Measurements from ENCODE around the gene TIMELESS.
A peak's percentile ranks its signal among the peaks of the same experiment; 100 is the strongest.

Gene TIMELESS

DNA sequence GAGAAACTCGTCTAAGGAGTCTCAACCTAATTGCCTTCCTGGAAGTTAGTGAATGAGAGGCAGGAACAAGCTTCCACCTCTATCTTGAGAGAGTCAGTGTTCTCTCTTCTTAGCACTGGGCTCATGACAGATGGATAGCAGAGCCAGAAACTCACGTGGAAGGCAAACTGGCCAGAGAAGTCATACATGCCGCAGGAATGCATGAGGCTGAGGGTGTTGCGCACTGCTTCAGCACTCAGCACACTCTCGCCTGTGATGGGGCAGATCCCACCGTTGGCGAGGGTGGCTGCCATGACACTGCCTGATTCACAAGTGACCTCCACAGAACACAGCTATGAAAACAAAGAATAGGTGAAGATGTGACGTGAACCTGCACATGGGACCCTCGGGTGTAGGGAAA, 25.2 kb upstream of the TIMELESS start:
- TF ChIP-seq, protein P1, sequence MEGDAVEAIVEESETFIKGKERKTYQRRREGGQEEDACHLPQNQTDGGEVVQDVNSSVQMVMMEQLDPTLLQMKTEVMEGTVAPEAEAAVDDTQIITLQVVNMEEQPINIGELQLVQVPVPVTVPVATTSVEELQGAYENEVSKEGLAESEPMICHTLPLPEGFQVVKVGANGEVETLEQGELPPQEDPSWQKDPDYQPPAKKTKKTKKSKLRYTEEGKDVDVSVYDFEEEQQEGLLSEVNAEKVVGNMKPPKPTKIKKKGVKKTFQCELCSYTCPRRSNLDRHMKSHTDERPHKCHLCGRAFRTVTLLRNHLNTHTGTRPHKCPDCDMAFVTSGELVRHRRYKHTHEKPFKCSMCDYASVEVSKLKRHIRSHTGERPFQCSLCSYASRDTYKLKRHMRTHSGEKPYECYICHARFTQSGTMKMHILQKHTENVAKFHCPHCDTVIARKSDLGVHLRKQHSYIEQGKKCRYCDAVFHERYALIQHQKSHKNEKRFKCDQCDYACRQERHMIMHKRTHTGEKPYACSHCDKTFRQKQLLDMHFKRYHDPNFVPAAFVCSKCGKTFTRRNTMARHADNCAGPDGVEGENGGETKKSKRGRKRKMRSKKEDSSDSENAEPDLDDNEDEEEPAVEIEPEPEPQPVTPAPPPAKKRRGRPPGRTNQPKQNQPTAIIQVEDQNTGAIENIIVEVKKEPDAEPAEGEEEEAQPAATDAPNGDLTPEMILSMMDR (IDR thresholded peaks at IDR 0.05; ENCODE audit: low read depth, low read length): no peak
- no peak for DNase-seq (ENCODE audit: extremely low read depth, low read depth)

DNA sequence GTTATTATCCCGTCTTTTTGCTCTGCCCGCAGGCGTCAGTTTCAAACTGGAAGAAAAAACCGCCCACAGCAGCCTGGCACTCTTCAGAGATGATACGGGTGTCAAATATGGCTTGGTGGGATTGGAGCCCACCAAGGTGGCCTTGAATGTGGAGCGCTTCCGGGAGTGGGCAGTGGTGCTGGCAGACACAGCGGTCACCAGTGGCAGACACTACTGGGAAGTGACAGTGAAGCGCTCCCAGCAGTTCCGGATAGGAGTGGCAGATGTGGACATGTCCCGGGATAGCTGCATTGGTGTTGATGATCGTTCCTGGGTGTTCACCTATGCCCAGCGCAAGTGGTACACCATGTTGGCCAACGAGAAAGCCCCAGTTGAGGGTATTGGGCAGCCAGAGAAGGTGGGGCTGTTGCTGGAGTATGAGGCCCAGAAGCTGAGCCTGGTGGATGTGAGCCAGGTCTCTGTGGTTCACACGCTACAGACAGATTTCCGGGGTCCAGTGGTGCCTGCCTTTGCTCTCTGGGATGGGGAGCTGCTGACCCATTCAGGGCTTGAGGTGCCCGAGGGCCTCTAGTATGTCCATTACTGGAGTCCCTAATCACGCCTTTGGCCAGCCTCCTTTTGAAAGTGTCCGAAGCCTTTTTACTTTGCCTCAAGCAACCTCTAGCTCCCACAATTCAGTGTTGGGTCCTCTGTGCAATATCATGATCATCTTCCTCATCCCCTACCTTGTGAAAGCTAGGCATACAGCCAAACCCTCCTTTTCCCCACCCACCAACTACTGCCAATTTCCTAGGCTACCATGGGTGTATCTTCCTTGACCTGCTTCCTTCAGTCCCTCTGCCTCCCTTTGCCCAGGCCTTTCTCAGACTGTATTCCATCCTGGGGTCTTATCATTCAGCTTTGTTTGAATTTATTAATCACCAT, 20.0 kb upstream of the TIMELESS start:
- DNase-seq (ENCODE audit: extremely low read depth, low read depth): no peak

DNA sequence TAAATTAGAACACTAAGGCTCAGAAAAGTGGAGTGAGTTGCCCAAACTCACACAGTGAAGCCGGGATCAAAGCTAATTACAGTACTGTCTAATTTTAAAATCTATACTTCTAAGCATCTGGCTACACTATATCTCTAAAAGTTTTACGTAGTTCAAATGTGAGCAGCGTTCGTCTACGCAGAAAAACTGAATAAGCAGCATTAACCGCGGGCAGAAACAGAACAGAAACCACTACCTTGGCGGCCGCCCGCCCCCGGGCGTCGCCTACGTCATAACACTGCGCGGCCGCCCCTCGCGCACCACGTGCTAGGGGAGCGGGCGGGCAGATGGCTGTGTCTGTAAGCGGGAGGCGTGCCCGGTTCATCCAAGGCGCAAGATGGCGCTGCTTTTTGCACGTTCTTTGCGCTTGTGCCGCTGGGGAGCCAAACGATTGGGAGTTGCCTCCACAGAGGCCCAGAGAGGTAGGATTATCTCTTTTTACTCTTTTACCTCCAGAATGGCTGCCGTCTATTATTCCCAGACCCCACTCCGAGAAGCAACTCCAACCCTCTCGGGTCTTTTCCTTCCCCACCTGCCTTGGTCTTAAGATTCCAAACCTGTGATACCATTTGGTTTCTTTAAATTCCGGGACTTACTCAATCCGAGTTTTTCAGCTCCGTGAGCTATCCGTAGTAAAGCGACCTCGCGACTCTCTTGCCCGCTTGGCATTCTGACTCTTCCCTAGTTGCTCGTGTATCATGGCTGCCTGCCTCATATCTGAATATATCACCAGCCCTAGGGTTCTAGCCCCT, 19.2 kb upstream of the TIMELESS start, which contains the start of gene SPRYD4:
Gene SPRYD4 (plus strand): TSS at position 363 of the 791 bp plus-strand sequence. CDS start 14 bp downstream, at position 377.
- TF ChIP-seq, protein P1 (IDR thresholded peaks at IDR 0.05; ENCODE audit: low read depth, low read length): peak; percentile 30
- peak; percentile 73 for DNase-seq (ENCODE audit: extremely low read depth, low read depth)

More for the DNA sequence above, 20.0 kb upstream of the TIMELESS start:
- TF ChIP-seq, protein P1 (IDR thresholded peaks at IDR 0.05; ENCODE audit: low read depth, low read length): no peak

DNA sequence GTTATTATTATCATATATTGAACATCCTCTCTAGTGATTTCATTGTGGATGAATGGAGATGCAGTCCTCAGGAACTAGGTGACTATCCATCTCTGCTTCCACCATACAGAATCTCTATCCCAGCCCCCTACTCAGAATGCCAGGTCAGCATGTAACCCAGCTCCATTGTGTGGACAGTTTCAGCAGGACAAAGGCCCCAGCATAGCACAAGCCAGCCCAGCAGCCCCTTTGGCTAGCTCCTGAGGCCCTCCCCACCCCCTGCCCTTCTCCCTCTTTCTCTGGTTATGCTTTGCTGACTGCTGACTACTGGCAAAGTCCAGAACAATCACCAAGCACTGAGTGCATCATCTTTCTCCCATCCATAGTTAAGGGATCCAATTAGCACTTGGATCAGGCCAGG, 13.3 kb upstream of the TIMELESS start:
- DNase-seq (ENCODE audit: extremely low read depth, low read depth): no peak
- TF ChIP-seq, protein P1 (IDR thresholded peaks at IDR 0.05; ENCODE audit: low read depth, low read length): no peak

DNA sequence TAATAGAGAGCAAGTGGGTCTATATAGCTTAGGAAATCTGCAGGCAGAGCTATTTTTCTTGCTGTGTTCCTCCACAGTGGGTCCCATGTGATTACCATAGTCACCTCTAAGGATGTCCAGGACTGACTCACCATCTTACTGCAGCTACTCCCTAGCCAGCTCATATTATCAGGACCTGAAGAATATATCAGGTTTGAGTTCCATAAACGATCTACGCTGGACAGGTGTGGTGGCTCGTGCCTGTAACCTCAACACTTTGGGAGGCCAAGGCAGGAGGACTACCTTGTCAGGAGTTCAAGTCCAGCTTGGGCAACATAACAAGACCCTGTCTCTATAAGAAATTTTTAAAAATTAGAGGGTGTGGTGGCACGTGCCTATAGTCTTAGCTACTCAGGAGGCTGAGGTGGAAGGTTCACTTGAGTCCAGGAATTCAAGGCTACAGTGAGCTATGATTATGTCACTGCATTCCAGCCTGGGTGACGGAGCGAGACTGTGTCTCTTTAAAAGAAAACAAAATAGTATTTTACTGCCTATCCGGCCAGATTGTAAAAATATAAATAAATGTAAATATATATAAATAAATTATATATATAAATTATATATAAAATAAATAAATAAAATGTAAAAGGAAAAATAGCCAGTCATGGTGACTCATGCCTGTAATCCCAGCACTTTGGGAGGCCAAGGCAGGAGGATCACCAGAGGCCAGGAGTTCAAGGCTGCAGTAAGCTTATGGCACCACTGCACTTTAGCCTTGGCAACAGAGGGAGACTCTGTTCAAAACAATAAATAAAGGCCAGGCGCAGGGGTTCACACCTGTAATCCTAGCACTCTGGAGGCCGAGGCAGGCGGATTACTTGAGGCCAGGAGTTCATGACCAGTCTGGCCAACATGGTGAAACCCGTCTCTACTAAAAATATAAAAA, 12.3 kb upstream of the TIMELESS start:
- TF ChIP-seq, protein P1 (IDR thresholded peaks at IDR 0.05; ENCODE audit: low read depth, low read length): no peak
- no peak for DNase-seq (ENCODE audit: extremely low read depth, low read depth)

DNA sequence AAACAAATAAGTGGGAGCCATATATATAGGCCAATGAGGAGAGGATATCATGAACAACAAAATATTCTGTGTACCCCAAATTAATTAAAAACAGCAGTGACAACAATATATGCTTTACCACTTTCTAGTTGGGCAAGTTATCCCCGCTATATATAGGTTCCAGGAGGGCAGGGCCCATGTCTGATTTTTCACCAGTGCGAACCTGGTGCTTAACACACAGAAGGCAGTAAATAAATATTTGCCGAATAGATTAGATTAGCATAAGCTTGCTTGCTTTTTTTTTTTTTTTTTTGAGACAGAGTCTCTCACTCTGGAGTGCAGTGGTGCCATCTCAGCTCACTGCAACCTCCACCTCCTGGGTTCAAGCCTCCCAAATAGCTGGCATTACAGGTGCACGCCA, 8.6 kb upstream of the TIMELESS start:
- DNase-seq (ENCODE audit: extremely low read depth, low read depth): no peak
- TF ChIP-seq, protein P1 (IDR thresholded peaks at IDR 0.05; ENCODE audit: low read depth, low read length): no peak

All from AG09319 (cell line).